ENCODE results near the gene MBOAT1. TPM values are rescaled to one million over a fixed set of nuclear protein-coding genes. Genes with fewer than 3 reads are reported as not detected.
"Not testable (repeated sequence)": the region's sequence is repeated elsewhere in the genome, so short reads cannot be mapped to it uniquely, and the experiment has no call there.

Gene MBOAT1
- total RNA-seq, 1 donor from 2014 or later = 6.4 TPM

DNA sequence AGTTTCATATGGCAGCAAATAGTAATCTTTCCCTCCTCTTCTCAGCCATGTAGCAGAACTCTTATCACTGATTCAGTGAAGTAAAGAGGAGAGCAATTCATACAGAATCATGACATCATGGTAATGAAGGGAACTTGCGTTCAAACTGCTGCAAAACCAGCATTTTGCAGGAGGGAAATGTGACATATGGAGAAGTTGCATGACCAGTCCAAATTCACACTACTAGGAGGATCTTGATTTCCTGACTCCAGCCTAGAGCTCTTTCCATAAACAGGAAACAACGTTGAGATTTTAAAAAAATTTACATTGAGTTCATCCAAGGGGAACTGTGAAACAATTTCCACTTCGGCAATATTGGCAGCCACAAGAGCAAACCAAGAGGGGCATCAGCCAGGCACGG is 63.8 kb downstream of the MBOAT1 start:
- Histone ChIP-seq H3K4me1 (ENCODE audit: insufficient read depth, low read length) (no peaks in the 10 kb centered on the region), H3K9ac (ENCODE audit: low read length) (no peak overlapping the region), H3K27ac (ENCODE audit: low read depth, low read length) (no peak overlapping the region), H4K20me1 (ENCODE audit: insufficient read depth, low read length) (no peaks in the 10 kb centered on the region), H3K27me3 (ENCODE audit: insufficient read depth, low read length) (no peaks in the 10 kb centered on the region), H3K9me3 (ENCODE audit: insufficient read depth, low read depth, low read length) (no peaks in the 10 kb centered on the region), H3K79me2 (ENCODE audit: insufficient read depth, low read length) (no peaks in the 10 kb centered on the region), H3K4me3 (ENCODE audit: insufficient read depth, low read depth, low read length) (no peak overlapping the region), H3K36me3 (ENCODE audit: insufficient read depth, low read length) (no peaks in the 10 kb centered on the region), H3K4me2 (ENCODE audit: low read length) (no peak overlapping the region), H2AFZ (ENCODE audit: low read depth, low read length) (no peak overlapping the region)
- Mint-ChIP-seq H3K27me3 (ENCODE audit: low read depth, unreplicated experiment) (no peaks in the 10 kb centered on the region), H3K36me3 (ENCODE audit: low read depth, unreplicated experiment) (peaks cover 1% of the 10 kb centered on the region), H3K4me1 (ENCODE audit: low read depth, unreplicated experiment) (no peaks in the 10 kb centered on the region), H3K27ac (ENCODE audit: unreplicated experiment) (no peak overlapping the region), H3K4me3 (ENCODE audit: unreplicated experiment) (no peak overlapping the region), H3K9me3 (ENCODE audit: unreplicated experiment) (no peaks in the 10 kb centered on the region)
- TF ChIP-seq EZH2 (IDR thresholded peaks at IDR 0.05; ENCODE audit: insufficient read depth, low read length) = no peak
- TF ChIP-seq, protein P1, sequence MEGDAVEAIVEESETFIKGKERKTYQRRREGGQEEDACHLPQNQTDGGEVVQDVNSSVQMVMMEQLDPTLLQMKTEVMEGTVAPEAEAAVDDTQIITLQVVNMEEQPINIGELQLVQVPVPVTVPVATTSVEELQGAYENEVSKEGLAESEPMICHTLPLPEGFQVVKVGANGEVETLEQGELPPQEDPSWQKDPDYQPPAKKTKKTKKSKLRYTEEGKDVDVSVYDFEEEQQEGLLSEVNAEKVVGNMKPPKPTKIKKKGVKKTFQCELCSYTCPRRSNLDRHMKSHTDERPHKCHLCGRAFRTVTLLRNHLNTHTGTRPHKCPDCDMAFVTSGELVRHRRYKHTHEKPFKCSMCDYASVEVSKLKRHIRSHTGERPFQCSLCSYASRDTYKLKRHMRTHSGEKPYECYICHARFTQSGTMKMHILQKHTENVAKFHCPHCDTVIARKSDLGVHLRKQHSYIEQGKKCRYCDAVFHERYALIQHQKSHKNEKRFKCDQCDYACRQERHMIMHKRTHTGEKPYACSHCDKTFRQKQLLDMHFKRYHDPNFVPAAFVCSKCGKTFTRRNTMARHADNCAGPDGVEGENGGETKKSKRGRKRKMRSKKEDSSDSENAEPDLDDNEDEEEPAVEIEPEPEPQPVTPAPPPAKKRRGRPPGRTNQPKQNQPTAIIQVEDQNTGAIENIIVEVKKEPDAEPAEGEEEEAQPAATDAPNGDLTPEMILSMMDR (IDR thresholded peaks at IDR 0.05; ENCODE audit: insufficient read depth, low read depth, low read length) = no peak
- FAIRE-seq = no peak
- DNase-seq (ENCODE audit: low read depth) = no peak

GRCh38 chr6:20147469-20147868 is 64.8 kb downstream of the MBOAT1 start:
- FAIRE-seq = no peak
- H3K4me2 ChIP-seq (ENCODE audit: low read length) = no peak overlapping the region

DNA sequence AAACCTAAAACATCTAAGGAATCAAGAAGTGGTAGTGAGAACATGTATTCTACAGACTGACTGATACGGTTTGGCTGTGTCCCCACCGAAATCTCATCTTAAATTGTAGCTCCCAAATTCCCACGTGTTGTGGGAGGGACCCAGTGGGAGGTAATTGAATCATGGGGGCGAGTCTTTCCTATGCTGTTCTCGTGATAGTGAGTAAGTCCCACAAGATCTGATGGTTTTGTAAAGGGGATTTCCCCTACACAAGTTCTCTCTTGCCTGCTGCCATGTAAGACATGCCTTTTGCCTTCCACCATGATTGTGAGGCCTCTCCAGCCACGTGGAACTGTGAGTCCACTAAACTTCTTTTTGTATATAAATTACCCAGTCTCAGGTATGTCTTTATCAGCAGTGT is 65.4 kb downstream of the MBOAT1 start:
- H3K9me3 Mint-ChIP-seq (ENCODE audit: unreplicated experiment); H3K4me3 Mint-ChIP-seq (ENCODE audit: unreplicated experiment); H4K20me1 ChIP-seq (ENCODE audit: insufficient read depth, low read length); H3K9ac ChIP-seq (ENCODE audit: low read length); H3K27me3 Mint-ChIP-seq (ENCODE audit: low read depth, unreplicated experiment); H3K4me2 ChIP-seq (ENCODE audit: low read length); DNase-seq (ENCODE audit: low read depth); H3K27ac ChIP-seq (ENCODE audit: low read depth, low read length); H3K27me3 ChIP-seq (ENCODE audit: insufficient read depth, low read length); H3K4me1 ChIP-seq (ENCODE audit: insufficient read depth, low read length); H3K9me3 ChIP-seq (ENCODE audit: insufficient read depth, low read depth, low read length); H3K36me3 Mint-ChIP-seq (ENCODE audit: low read depth, unreplicated experiment); H3K36me3 ChIP-seq (ENCODE audit: insufficient read depth, low read length); H2AFZ ChIP-seq (ENCODE audit: low read depth, low read length); FAIRE-seq; H3K4me3 ChIP-seq (ENCODE audit: insufficient read depth, low read depth, low read length); H3K27ac Mint-ChIP-seq (ENCODE audit: unreplicated experiment); H3K79me2 ChIP-seq (ENCODE audit: insufficient read depth, low read length); H3K4me1 Mint-ChIP-seq (ENCODE audit: low read depth, unreplicated experiment): not testable (repeated sequence)

More at GRCh38 chr6:20147469-20147868, 64.8 kb downstream of the MBOAT1 start:
- Histone ChIP-seq H3K4me1 (ENCODE audit: insufficient read depth, low read length) (no peaks in the 10 kb centered on the region), H3K27me3 (ENCODE audit: insufficient read depth, low read length) (no peaks in the 10 kb centered on the region), H3K27ac (ENCODE audit: low read depth, low read length) (no peak overlapping the region), H3K36me3 (ENCODE audit: insufficient read depth, low read length) (no peaks in the 10 kb centered on the region), H3K9me3 (ENCODE audit: insufficient read depth, low read depth, low read length) (no peaks in the 10 kb centered on the region), H2AFZ (ENCODE audit: low read depth, low read length) (no peak overlapping the region), H4K20me1 (ENCODE audit: insufficient read depth, low read length) (no peaks in the 10 kb centered on the region), H3K4me3 (ENCODE audit: insufficient read depth, low read depth, low read length) (no peak overlapping the region), H3K79me2 (ENCODE audit: insufficient read depth, low read length) (no peaks in the 10 kb centered on the region), H3K9ac (ENCODE audit: low read length) (no peak overlapping the region)
- peaks cover 1% of the 10 kb centered on the region for H3K36me3 Mint-ChIP-seq (ENCODE audit: low read depth, unreplicated experiment)
- H3K9me3 Mint-ChIP-seq (ENCODE audit: unreplicated experiment) = no peaks in the 10 kb centered on the region
- no peak overlapping the region for H3K4me3 Mint-ChIP-seq (ENCODE audit: unreplicated experiment)
- H3K4me1 Mint-ChIP-seq (ENCODE audit: low read depth, unreplicated experiment) = no peaks in the 10 kb centered on the region
- no peak overlapping the region for H3K27ac Mint-ChIP-seq (ENCODE audit: unreplicated experiment)
- DNase-seq (ENCODE audit: low read depth) = no peak
- no peaks in the 10 kb centered on the region for H3K27me3 Mint-ChIP-seq (ENCODE audit: low read depth, unreplicated experiment)
- TF ChIP-seq, protein P1 (IDR thresholded peaks at IDR 0.05; ENCODE audit: insufficient read depth, low read depth, low read length) = no peak
- no peak for TF ChIP-seq EZH2 (IDR thresholded peaks at IDR 0.05; ENCODE audit: insufficient read depth, low read length)

Measured in astrocyte (in vitro differentiated cells and primary cell).